UCSD-AML1 (cell line): Measurements from ENCODE around the gene KLHDC7B.

ENCODE experiments used
- DNase-seq: peaks from one replicate; lab custom pipeline; 2025; ENCODE audit not compliant: unreplicated experiment; lab: John Stamatoyannopoulos, UW

KLHDC7B gene

DNA sequence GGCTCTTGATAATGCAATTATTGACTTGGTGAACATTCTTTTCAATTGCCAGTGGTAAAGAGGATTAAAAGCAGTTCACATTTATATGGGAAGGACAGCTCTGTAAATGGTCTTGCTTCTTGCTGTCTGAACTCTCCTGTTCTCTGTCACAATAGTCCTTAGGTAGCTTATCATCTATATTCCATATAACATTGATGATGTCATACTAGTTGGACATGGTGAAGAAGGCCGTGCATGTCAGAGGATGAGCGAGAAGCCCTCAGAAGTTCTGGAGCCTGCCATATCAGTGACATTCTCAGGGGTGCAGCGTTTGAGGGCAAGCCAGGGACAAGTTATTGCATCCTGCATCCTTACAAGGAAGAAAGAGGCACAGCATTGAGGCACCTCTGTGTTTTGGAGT is 39.5 kb downstream of the KLHDC7B start:
- no peak for DNase-seq

GRCh38 chr22:50585781-50586180 is 40.1 kb downstream of the KLHDC7B start:
- DNase-seq: no peak

DNA sequence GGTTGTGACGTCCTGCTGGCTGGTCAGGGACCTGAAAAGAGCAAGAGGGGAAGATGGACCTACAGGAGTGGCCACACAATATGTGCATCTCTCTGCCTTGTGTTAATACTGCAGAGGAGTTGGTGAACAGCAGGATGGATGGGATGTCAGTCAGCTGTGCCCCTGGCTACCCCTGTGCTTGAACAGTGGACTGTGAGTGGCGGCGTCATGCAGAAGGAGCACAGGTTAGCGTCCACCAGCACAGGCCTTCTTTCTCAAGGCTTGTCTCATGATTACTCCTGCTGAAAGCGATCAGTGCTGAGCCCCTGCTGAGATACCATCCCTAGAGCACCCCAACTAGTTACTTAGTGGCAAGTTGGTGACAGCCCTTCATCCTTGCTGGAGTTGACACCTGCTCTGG is 40.7 kb downstream of the KLHDC7B start:
- no peak for DNase-seq

- no peak for DNase-seq
Measured at GRCh38 chr22:50587407-50587806, 41.7 kb downstream of the KLHDC7B start.

- DNase-seq: no peak
Measured at GRCh38 chr22:50595189-50595588, 49.5 kb downstream of the KLHDC7B start.

- DNase-seq: no peak
Measured at GRCh38 chr22:50597097-50597496, 51.4 kb downstream of the KLHDC7B start.

DNA sequence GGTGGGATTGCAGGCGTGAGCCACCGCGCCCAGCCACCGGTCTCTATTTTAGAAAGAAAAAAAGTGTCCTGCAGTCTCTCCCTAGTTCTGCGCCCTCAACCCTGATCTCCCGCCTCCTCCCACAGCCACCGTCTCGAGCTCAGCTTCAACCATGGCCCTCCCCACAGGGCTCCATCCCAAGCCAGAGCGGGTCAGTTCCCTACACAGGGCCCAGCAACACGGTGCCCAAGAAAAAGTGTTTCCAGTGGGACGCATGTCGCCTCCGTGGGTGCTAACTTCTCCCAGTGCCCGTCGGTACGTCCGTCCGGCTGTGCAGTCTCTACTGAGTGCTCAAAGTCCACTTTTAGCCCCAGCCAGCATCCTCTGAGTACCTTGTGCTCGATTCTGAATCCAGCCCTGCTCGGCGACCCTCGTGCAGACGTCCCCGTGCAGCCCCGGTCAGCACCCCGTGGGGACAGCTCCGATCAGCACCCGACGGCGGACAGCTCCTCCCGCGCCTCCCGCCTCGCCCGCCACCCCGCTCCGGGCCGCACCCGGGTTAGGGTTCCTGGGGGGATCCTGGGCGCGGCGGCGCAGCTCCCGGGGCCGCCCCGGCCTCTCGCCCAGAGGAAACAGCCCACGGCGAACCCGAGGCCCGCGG is 54.2 kb downstream of the KLHDC7B start:
- peak; percentile 48 for DNase-seq

GRCh38 chr22:50600538-50600937 is 54.8 kb downstream of the KLHDC7B start, which contains the start of gene MAPK8IP2:
MAPK8IP2 (plus strand) TSS chr22:50600793; CDS start chr22:50600819, 26 bp downstream.
- DNase-seq: no peak
